ENCODE data around the gene MYO9B.

The MYO9B gene

DNA sequence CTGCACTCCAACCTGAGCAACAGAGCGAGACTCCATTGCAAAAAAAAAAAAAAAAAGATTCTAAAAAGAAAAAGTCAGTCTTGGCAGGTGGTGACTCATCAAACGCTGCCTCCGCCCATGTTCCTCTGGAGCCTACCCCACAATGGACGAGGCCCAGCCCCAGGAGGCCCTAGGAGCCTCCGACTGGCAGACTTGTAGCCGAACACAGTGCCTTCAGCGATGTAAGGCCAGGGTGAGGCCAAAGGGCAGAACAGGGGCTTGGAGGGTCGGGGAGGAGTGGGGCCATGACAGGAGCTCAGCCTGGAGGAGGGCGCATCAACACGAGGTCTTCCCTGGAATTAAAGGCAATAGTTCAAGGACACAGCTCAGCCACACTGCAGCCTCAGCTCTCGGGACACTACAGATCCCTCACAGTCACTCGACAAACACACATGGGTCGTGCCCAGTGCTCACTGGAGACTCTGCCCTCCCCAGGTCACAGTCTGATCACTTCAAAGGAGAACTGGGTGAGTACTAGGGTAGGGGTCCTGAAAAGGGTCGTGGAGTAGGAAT, 144.7 kb downstream of the MYO9B start:
- Histone ChIP-seq H3K4me1 (ENCODE audit: insufficient read depth, low read length, poor library complexity, severe bottlenecking) (peaks cover 9% of the 10 kb centered on the region), H4K20me1 (ENCODE audit: insufficient read depth, low read length, poor library complexity, severe bottlenecking) (no peaks in the 10 kb centered on the region), H3F3A (ENCODE audit: low read depth) (no peaks in the 10 kb centered on the region), H3K4me3 (ENCODE audit: low read length, poor library complexity, severe bottlenecking) (no peak overlapping the region), H3K36me3 (ENCODE audit: insufficient read depth, low read length) (no peaks in the 10 kb centered on the region), H3K9me3 (ENCODE audit: insufficient read depth, low read depth, low read length) (no peaks in the 10 kb centered on the region), H3K4me2 (ENCODE audit: low read depth, low read length, poor library complexity, severe bottlenecking) (no peak overlapping the region), H2AFZ (ENCODE audit: low read length) (no peak overlapping the region), H3K79me2 (ENCODE audit: insufficient read depth, low read length) (peaks cover 9% of the 10 kb centered on the region; the same call in 1 of the 2 replicates), H3K27me3 (ENCODE audit: insufficient read depth, low read length, poor library complexity, severe bottlenecking) (no peaks in the 10 kb centered on the region), H3K9ac (ENCODE audit: low read depth, low read length, poor library complexity, severe bottlenecking) (no peak overlapping the region), H3K9me2 (replicated peaks; ENCODE audit: low read depth, low read length) (no peaks in the 10 kb centered on the region)
- no peak for TF ChIP-seq CTCF (conservative IDR thresholded peaks at IDR 0.05; ENCODE audit: low read length)

GRCh38 chr19:17225053-17225452, 149.5 kb downstream of the MYO9B start:
- peaks cover 6% of the 10 kb centered on the region for H3K4me1 ChIP-seq (ENCODE audit: insufficient read depth, low read length, poor library complexity, severe bottlenecking)
- H4K20me1 ChIP-seq (ENCODE audit: insufficient read depth, low read length, poor library complexity, severe bottlenecking) = no peaks in the 10 kb centered on the region
- TF ChIP-seq CTCF (conservative IDR thresholded peaks at IDR 0.05; ENCODE audit: low read length) = no peak
- no peak for TF ChIP-seq EZH2phosphoT487 (IDR thresholded peaks at IDR 0.05; ENCODE audit: borderline replicate concordance)
- no peaks in the 10 kb centered on the region for H3K9me2 ChIP-seq (replicated peaks; ENCODE audit: low read depth, low read length)
- no peak overlapping the region for H3K4me2 ChIP-seq (ENCODE audit: low read depth, low read length, poor library complexity, severe bottlenecking)
- H3K9me3 ChIP-seq (ENCODE audit: insufficient read depth, low read depth, low read length) = no peaks in the 10 kb centered on the region
- H3K79me2 ChIP-seq (ENCODE audit: insufficient read depth, low read length) = no peaks in the 10 kb centered on the region
- no peak overlapping the region for H2AFZ ChIP-seq (ENCODE audit: low read length)
- no peaks in the 10 kb centered on the region for H3K36me3 ChIP-seq (ENCODE audit: insufficient read depth, low read length)
- H3F3A ChIP-seq (ENCODE audit: low read depth) = no peaks in the 10 kb centered on the region
- H3K27me3 ChIP-seq (ENCODE audit: insufficient read depth, low read length, poor library complexity, severe bottlenecking) = no peaks in the 10 kb centered on the region
- no peak overlapping the region for H3K9ac ChIP-seq (ENCODE audit: low read depth, low read length, poor library complexity, severe bottlenecking)
- no peak overlapping the region for H3K4me3 ChIP-seq (ENCODE audit: low read length, poor library complexity, severe bottlenecking)

DNA sequence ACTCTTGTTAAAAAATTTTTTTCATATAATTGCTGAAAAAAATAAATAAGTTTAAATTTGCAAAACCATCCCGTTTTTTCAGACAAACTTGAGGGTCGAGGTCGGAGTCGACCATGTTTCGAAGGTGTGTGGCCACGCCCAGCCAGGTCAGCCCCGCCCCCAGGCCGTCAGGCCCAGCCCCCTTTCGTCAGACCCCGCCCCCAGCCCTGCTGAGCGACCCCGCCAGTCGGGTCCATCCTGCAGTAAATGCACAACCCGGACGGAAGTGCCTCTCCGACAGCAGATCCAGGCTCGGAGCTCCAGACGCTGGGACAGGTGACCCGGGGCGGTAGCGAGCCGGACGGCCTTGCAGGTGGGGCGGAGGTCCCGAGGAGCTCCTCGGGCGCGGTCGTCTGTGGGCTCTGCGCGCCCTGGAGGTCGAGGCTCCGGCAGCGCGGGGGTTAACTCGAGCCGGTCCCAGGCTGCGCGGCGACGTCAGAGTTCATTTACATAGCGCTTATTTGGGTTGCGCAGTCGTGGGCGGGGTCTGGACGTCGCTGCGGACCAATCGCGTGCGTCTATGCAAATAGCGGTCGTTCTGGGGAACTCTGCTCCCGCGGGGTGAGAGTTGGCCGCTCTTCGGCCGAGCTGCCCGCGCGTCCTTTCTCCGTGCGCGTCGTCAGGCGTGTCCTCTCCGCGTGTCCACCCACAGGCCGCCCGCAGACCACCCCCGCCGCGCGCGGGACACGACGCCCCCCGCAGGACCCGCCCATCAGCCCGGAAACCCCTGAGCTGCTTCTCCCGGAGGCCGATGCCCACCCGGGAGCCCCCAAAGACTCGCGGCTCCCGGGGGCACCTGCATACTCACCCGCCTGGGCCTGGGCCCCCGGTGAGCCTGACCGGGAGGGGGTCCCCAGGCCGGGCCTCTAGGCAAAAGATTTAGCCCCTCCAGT, 150.7 kb downstream of the MYO9B start, which contains the start of gene OCEL1:
TSS of gene OCEL1 (plus strand) at position 225 of the 932 bp plus-strand sequence. CDS start at position 247, 22 bp downstream.
- peak within 1 kb of the TSS; percentile 82 for H3K9ac ChIP-seq (ENCODE audit: low read depth, low read length, poor library complexity, severe bottlenecking)
- no peaks in the 10 kb centered on the region for H4K20me1 ChIP-seq (ENCODE audit: insufficient read depth, low read length, poor library complexity, severe bottlenecking)
- H3K9me3 ChIP-seq (ENCODE audit: insufficient read depth, low read depth, low read length) = no peaks in the 10 kb centered on the region
- peak within 1 kb of the TSS; percentile 79 for H3K4me3 ChIP-seq (ENCODE audit: low read length, poor library complexity, severe bottlenecking)
- H2AFZ ChIP-seq (ENCODE audit: low read length) = peak within 1 kb of the TSS; percentile 88
- H3K4me1 ChIP-seq (ENCODE audit: insufficient read depth, low read length, poor library complexity, severe bottlenecking) = peaks cover 6% of the 10 kb centered on the region
- H3K9me2 ChIP-seq (replicated peaks; ENCODE audit: low read depth, low read length) = no peaks in the 10 kb centered on the region
- H3K79me2 ChIP-seq (ENCODE audit: insufficient read depth, low read length) = no peaks in the 10 kb centered on the region
- H3K36me3 ChIP-seq (ENCODE audit: insufficient read depth, low read length) = no peaks in the 10 kb centered on the region
- H3K27me3 ChIP-seq (ENCODE audit: insufficient read depth, low read length, poor library complexity, severe bottlenecking) = no peaks in the 10 kb centered on the region
- no peaks in the 10 kb centered on the region for H3F3A ChIP-seq (ENCODE audit: low read depth)
- no peak for TF ChIP-seq CTCF (conservative IDR thresholded peaks at IDR 0.05; ENCODE audit: low read length)
- no peak for TF ChIP-seq EZH2phosphoT487 (IDR thresholded peaks at IDR 0.05; ENCODE audit: borderline replicate concordance)
- peak within 1 kb of the TSS; percentile 94 for H3K4me2 ChIP-seq (ENCODE audit: low read depth, low read length, poor library complexity, severe bottlenecking)
